HS-5 (cell line): ENCODE data around the gene NDST1.
"Not testable (repeated sequence)": the region's sequence is repeated elsewhere in the genome, so short reads cannot be mapped to it uniquely, and the experiment has no call there.

ENCODE experiments used
- DNase-seq: peaks from one replicate; pipeline ENCODE4 v3.0.0-alpha.2; 2012; ENCODE audit warnings: low read depth

Gene NDST1

GRCh38 chr5:150507474-150508276 lies at the start of gene NDST1:
TSS of gene NDST1 (plus strand) at chr5:150508131. CDS start at chr5:150521255, 13,124 bp downstream.
- DNase-seq: no peak

GRCh38 chr5:150458802-150459557 lies 49.0 kb upstream of the NDST1 start:
- no peak for DNase-seq

- no peak for DNase-seq
Observed at GRCh38 chr5:150460781-150461180, 47.1 kb upstream of the NDST1 start.

GRCh38 chr5:150461231-150461630 lies 46.7 kb upstream of the NDST1 start:
- DNase-seq: no peak

GRCh38 chr5:150464554-150465012 lies 43.3 kb upstream of the NDST1 start:
- no peak for DNase-seq

- no peak for DNase-seq
Observed at GRCh38 chr5:150465927-150466326, 42.0 kb upstream of the NDST1 start.

- DNase-seq: no peak
Observed at GRCh38 chr5:150468206-150468605, 39.7 kb upstream of the NDST1 start.

GRCh38 chr5:150469718-150470469 lies 38.0 kb upstream of the NDST1 start:
- DNase-seq: peak; percentile 98

GRCh38 chr5:150473673-150474358 lies 34.1 kb upstream of the NDST1 start:
- DNase-seq: no peak

- DNase-seq: not testable (repeated sequence)
Observed at GRCh38 chr5:150476568-150476967, 31.4 kb upstream of the NDST1 start.

GRCh38 chr5:150479416-150479815 lies 28.5 kb upstream of the NDST1 start:
- no peak for DNase-seq

GRCh38 chr5:150481708-150481965 lies 26.3 kb upstream of the NDST1 start:
- no peak for DNase-seq

- DNase-seq: no peak
Observed at GRCh38 chr5:150481972-150482406, 25.9 kb upstream of the NDST1 start.

- no peak for DNase-seq
Observed at GRCh38 chr5:150484964-150485692, 22.8 kb upstream of the NDST1 start.

- DNase-seq: no peak
Observed at GRCh38 chr5:150485693-150486401, 22.1 kb upstream of the NDST1 start.

GRCh38 chr5:150486402-150487198 lies 21.3 kb upstream of the NDST1 start:
- DNase-seq: no peak

- no peak for DNase-seq
Observed at GRCh38 chr5:150487199-150488061, 20.5 kb upstream of the NDST1 start.

GRCh38 chr5:150488519-150489359 lies 19.2 kb upstream of the NDST1 start:
- no peak for DNase-seq
